Activated naive CD8-positive, alpha-beta T cell treated with anti-CD3 and anti-CD28 coated beads for 36 hours (primary cell): ENCODE measurements around the gene ARHGDIG. TPM values are rescaled to one million over a fixed set of nuclear protein-coding genes. Genes with fewer than 3 reads are reported as not detected.

Source experiments
- DNase-seq: peaks from one replicate; pipeline ENCODE4 v3.0.0; 2021
- H3K27ac Mint-ChIP-seq: one replicate; pipeline ENCODE4 v1.8.0; 2022; ENCODE audit warnings: mild to moderate bottlenecking, moderate library complexity, mixed read lengths
- H3K27me3 Mint-ChIP-seq: one replicate; pipeline ENCODE4 v1.8.0; 2022; ENCODE audit warnings: mild to moderate bottlenecking, mixed read lengths
- H3K36me3 Mint-ChIP-seq: one replicate; pipeline ENCODE4 v1.8.0; 2021; ENCODE audit warnings: mild to moderate bottlenecking, mixed read lengths
- H3K4me1 Mint-ChIP-seq: one replicate; pipeline ENCODE4 v1.8.0; 2021; ENCODE audit warnings: mixed read lengths
- H3K4me3 Mint-ChIP-seq: one replicate; pipeline ENCODE4 v1.8.0; 2022; ENCODE audit warnings: mild to moderate bottlenecking, moderate library complexity, mixed read lengths
- H3K9me3 Mint-ChIP-seq: one replicate; pipeline ENCODE4 v1.8.0; 2022; ENCODE audit warnings: mixed read lengths
- total RNA-seq, 2 experiments: library from RNA; stranded (reverse); gene quantifications; one replicate each; pipeline ENCODE4 v1.2.3, GENCODE V29; 2021

ARHGDIG gene
- total RNA-seq, 2 experiments from 2014 or later: not detected

DNA sequence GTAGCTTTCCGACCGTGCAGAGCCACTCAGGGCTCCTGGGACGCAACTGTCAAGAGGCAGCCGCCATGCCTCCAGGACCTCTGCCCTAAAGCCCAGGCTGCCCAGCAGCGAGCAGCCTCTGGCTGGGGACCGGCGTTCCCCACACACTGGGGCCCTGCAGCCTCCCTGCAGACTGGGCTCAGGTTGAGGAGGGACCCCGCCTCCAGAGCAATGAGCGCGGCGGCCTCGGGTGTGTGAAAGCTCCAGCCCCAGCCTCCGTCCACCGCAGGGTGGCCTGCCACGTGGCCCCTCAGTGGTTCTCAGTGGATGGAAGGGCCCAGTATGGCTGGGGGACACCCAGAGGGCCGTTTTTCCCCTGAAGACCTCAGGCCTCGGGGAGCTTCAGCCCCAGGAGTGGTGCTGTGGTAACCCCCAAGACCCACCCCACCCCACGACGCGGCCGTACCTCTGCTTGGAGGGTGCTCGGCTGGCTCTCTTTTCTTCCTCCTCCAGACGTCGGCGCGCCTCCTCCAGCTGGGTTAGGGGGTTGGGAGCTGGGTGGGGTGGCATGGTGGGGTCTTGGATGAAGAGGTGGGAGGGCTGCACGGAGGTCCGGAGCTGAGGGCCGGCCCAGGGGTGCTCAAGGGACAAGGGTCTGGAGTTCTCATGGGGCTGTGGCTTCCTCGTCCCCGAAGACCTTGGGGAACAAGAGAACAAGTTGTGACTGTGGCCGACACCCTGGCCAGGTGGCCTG is 12.8 kb downstream of the ARHGDIG start:
- H3K4me1 Mint-ChIP-seq: no peaks in the 10 kb centered on the region
- H3K9me3 Mint-ChIP-seq: no peaks in the 10 kb centered on the region
- DNase-seq: no peak
- no peak overlapping the region for H3K27ac Mint-ChIP-seq
- H3K4me3 Mint-ChIP-seq: no peak overlapping the region
- peaks cover 3% of the 10 kb centered on the region for H3K36me3 Mint-ChIP-seq
- H3K27me3 Mint-ChIP-seq: no peaks in the 10 kb centered on the region

DNA sequence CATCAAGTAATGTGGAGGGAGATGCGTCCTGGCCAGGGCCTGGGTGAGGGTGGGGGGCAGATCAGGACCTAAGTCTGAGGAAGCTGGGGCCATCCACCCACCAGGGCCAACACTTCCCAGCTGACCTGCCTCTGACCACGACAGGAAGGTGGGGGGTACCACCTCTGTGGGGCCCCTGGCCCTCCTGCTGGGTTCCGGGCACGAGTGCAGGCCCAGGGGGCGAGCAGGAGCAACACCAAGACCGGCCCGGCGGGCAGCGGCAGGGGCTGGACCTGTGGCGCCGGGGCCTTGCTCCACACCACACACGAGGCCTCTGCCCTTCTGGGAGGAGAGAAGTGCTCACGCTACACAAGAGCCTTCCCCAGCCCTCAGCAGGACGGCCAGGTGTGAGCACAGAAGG is 15.9 kb downstream of the ARHGDIG start:
- Mint-ChIP-seq H3K27ac (no peak overlapping the region), H3K4me1 (no peaks in the 10 kb centered on the region), H3K9me3 (no peaks in the 10 kb centered on the region), H3K4me3 (no peak overlapping the region), H3K27me3 (no peaks in the 10 kb centered on the region), H3K36me3 (peaks cover 3% of the 10 kb centered on the region)
- no peak for DNase-seq

DNA sequence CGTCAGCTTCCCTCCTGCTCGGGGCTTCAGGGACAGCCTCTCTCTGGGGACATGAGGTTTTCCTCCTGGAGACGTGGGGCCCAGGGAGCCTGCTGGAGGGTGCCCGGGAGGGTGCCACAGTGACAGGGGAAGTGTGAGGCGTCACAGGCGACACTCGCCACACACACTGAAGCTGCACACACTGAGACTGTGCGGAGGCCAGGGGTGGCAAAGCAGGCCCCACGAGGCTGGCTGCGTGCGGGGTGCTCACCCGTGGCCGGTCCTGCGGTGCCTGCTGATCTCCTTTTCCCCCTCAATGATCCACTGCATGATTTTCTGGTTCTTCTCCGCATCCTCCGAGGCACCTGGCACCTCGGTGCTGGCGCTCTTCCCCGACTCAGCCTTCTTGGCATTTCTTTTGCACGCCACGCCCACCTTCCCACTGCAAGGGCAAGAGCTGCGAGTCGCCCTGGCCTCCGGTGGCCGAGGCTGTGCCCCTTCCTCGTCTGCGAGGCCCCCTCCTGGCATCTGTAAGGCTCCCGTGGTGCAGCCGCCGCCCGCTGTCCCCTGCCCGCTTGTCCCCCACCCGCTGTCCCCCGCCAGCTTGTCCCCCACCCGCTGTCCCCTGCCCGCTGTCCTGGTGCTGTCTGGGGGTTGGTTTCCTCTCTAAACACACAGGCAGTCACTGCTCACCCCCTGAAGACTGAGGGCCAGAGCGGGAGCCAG is 16.6 kb downstream of the ARHGDIG start:
- no peaks in the 10 kb centered on the region for H3K9me3 Mint-ChIP-seq
- no peaks in the 10 kb centered on the region for H3K27me3 Mint-ChIP-seq
- no peaks in the 10 kb centered on the region for H3K4me1 Mint-ChIP-seq
- H3K27ac Mint-ChIP-seq: no peak overlapping the region
- no peak for DNase-seq
- peaks cover 3% of the 10 kb centered on the region for H3K36me3 Mint-ChIP-seq
- H3K4me3 Mint-ChIP-seq: no peak overlapping the region

DNA sequence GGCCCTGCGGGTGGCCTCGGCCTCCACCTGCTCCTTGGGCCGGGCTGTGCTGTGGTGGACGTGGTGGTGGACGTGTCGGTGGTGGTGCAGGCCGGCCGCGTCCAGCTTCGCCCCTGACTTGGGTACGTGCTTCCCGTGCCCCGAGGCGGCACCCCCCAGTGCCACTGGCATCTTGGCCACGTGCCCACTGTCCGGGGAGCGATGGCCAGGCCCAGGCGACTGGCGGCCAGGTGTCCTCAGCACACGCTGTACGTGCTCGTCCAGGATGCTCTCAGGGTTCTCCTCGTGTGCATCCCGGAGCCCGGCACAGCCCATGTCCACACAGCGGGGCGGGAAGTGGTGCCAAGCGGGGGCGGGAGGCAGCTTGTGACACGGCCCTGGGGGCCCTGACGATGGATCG is 17.4 kb downstream of the ARHGDIG start:
- H3K4me1 Mint-ChIP-seq: no peaks in the 10 kb centered on the region
- no peak for DNase-seq
- no peaks in the 10 kb centered on the region for H3K9me3 Mint-ChIP-seq
- H3K4me3 Mint-ChIP-seq: no peak overlapping the region
- H3K27ac Mint-ChIP-seq: no peak overlapping the region
- no peaks in the 10 kb centered on the region for H3K27me3 Mint-ChIP-seq
- peaks cover 3% of the 10 kb centered on the region for H3K36me3 Mint-ChIP-seq

DNA sequence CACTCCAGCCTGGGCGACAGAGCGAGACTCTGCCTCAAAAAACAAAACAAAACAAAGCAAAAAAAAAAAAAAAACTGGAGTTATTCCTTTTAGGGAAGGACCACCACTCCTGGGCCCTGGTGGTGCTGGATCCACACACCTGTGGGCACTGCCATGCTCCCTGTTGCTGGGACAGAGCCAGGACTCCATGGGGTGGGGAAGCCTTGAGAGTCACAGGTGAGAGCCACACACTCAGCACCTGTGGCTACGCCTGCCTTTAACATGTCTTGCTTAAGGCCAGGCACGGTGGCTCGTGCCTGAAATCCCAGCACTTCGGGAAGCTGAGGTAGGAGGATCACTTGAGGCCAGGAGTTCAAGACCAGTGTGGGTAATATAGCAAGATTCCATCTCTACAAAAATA is 20.8 kb downstream of the ARHGDIG start:
- DNase-seq: no peak
- no peaks in the 10 kb centered on the region for H3K4me1 Mint-ChIP-seq
- no peaks in the 10 kb centered on the region for H3K9me3 Mint-ChIP-seq
- no peaks in the 10 kb centered on the region for H3K36me3 Mint-ChIP-seq
- no peaks in the 10 kb centered on the region for H3K27me3 Mint-ChIP-seq
- H3K4me3 Mint-ChIP-seq: no peak overlapping the region
- no peak overlapping the region for H3K27ac Mint-ChIP-seq

DNA sequence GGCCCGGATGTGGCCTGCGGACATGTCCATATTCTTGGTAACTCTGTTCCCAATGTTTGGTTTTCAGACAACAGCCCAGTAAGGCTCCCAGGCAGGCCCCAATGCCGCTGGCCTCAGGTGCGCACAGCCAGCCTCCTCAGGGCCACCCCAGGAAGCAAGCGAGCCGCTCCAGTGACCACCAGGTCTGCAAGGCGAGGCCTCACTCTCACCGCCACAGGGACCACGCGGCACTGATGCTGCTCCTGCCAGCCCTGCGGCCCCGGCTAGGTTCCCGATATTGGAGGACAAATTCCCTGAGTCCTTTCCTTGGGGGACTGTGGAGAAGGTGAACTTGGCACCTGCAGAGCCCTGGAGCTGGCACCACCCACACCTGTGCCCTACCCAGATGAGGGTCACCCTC is 21.6 kb downstream of the ARHGDIG start:
- Mint-ChIP-seq H3K27me3 (no peaks in the 10 kb centered on the region), H3K36me3 (peaks cover 1% of the 10 kb centered on the region), H3K27ac (no peak overlapping the region), H3K4me1 (no peaks in the 10 kb centered on the region), H3K4me3 (no peak overlapping the region), H3K9me3 (no peaks in the 10 kb centered on the region)
- DNase-seq: no peak

DNA sequence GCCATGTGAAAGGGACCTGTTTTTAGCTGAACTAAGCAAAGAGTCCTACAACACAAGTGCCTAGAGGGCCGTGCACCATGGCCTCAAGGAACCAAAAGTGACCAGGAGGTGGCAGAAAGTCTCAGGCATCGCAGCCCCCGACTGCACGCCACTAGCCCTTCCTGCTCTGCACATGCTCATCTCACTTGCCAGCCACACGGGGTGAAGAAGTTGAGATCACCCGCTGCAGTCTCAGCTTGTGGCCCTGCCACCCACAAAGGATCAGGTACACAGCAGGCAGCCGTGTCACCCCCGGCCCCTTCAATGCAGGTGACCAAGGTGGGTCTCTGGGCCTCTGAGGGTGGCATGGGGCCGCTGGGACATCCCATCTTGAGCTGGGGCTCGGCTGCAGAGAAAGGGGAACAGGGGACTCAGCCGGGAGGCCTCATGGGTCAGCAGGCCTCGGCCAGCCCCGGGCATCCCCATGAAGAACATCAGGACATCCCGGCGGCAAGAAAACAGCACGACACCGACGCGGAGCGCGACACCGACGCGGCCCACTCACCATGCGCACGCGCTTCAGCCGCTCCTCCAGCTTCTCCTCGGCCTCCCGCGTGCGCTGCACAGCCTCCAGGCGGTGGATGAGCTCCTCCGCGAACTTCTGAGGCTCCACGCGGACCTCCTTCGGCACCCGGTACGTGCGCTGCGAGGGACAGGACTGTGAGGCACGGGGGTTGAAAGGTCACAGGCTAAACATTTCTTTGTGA is 23.5 kb downstream of the ARHGDIG start:
- no peak for DNase-seq
- Mint-ChIP-seq H3K4me1 (peaks cover 1% of the 10 kb centered on the region), H3K36me3 (peaks cover 1% of the 10 kb centered on the region), H3K4me3 (no peak overlapping the region), H3K27ac (no peak overlapping the region), H3K27me3 (no peaks in the 10 kb centered on the region), H3K9me3 (no peaks in the 10 kb centered on the region)

DNA sequence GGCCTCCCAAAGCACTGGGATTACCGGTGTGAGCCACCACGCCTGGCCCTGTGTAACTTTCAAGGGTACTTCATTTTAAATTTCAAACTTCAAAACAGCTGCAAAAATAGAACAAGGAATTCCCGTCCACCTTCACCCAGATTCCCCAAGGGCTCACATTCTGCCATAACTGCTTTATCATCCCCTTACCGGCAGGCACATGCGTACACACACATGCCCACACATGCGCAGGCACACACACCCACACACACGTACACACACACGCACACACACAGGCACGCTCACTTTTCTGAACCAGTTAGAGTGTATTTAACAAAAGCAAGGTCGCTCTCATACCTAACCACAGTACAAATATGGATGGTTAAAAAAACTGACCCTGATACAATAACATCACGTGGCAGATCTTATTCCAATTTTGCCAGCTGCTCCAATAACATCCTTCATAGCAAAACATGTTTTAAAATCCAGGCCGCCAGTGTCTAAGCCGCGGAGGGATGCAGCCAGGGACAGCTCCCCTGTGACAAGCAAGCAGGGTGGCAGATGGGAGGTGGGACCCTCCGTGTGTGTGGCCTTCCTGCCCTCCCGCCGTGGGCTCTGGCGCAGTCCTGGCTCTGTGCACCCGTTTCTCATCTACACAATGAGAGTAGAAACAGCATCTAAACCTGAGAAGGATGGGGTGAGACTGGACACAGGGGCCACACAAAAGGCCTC is 25.7 kb downstream of the ARHGDIG start:
- no peak for DNase-seq
- no peaks in the 10 kb centered on the region for H3K9me3 Mint-ChIP-seq
- peaks cover 6% of the 10 kb centered on the region for H3K4me1 Mint-ChIP-seq
- peak overlapping the region; percentile 29 for H3K27ac Mint-ChIP-seq
- peaks cover 4% of the 10 kb centered on the region for H3K36me3 Mint-ChIP-seq
- no peak overlapping the region for H3K4me3 Mint-ChIP-seq
- H3K27me3 Mint-ChIP-seq: no peaks in the 10 kb centered on the region

DNA sequence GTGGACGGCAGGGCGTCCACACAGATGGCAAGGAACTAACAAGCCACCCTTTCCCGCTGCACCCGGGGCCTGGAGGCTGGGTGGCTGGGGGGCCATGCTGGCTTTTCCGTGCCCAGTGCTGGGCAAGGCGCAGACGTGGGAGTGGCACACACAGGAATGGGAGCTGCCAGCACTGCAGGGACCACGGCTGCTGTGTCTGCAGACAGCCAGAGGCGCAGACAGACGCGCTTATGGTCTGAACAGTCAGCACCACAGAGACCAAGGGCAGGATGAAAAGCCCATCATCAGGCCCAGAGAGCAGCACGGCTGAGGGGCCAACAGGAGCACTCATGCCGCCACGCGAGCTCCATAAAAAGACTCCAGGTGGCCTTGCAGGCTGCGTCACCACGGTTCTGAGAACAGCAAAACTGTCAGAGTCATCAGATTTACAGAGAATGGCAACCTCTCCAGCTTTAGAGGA is 26.6 kb downstream of the ARHGDIG start:
- Mint-ChIP-seq H3K27ac (peak overlapping the region; percentile 20), H3K27me3 (no peaks in the 10 kb centered on the region), H3K9me3 (no peaks in the 10 kb centered on the region), H3K36me3 (peaks cover 4% of the 10 kb centered on the region), H3K4me3 (no peak overlapping the region), H3K4me1 (peaks cover 6% of the 10 kb centered on the region)
- DNase-seq: no peak

DNA sequence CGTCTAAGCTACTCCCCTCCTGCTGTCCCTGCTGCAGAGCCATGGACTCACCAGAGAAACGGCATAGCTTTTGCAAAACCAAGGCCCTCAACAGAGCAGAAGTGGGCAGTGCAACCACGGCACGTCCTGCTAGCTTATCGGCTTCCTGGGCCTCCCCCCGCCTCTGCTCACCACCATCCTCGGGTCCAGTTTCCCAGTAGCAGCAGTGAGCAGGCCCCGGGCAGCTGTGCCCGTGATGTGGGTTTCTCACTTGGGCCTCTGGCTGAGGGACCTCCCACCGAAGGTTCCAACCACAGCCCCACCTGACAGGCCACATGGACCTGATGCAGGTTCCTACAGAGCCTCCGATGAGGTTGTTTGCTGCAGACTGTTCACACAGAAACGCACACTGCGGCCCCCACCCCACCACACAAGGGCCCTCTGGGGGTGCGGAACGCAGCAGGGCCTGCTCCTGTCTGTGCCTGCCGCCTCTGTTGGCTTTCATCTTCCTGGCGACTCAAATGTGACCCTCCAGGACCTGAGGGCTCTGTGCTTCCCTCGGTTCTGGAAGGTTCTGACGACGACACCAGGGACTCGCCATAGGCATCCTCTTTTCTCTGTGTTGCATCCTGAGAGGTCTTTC is 27.4 kb downstream of the ARHGDIG start:
- Mint-ChIP-seq H3K27me3 (no peaks in the 10 kb centered on the region), H3K4me1 (peaks cover 6% of the 10 kb centered on the region), H3K27ac (no peak overlapping the region), H3K36me3 (peaks cover 4% of the 10 kb centered on the region), H3K9me3 (no peaks in the 10 kb centered on the region), H3K4me3 (no peak overlapping the region)
- no peak for DNase-seq

DNA sequence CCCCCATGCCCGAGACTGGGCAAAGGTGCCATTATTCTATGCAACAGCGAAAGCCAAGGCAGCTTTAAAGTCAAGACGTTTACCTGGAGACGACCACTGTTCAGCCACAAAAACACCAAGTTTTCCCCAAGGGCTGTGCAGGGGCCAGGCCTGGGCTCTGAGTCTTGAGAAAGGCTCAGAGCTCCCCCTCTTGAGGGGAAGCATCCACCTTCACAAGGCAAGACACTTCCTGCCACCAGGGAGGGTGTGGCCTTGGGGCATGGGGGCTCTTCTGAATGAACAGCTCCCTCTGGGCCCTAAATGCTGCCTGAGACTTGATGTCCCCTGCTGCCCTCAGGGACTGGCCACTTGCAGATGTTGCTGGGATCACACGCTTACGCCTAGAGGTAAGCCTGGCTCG is 29.1 kb downstream of the ARHGDIG start:
- Mint-ChIP-seq H3K36me3 (peaks cover 4% of the 10 kb centered on the region), H3K4me1 (peaks cover 6% of the 10 kb centered on the region), H3K27ac (no peak overlapping the region), H3K9me3 (no peaks in the 10 kb centered on the region), H3K27me3 (no peaks in the 10 kb centered on the region), H3K4me3 (no peak overlapping the region)
- no peak for DNase-seq

DNA sequence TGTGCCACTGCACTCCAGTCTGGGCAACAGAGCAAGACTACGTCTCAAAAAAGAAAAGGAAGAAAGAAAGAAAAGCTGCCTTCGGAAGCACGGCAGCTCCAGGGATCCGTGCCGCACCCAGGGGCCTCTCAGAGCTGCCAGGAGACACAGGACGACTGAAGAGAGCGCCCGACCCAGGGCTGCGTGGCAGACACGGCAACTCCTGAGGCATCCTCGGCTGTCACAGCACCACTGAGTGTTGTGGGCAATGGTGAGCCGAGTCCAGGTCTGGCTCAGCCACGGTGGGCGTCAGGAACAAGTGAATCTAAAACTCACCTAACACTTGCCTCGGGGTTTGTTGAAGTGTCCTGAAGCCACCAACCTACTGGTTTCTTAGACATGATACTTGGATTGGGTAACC is 31.3 kb downstream of the ARHGDIG start:
- no peaks in the 10 kb centered on the region for H3K9me3 Mint-ChIP-seq
- H3K36me3 Mint-ChIP-seq: peaks cover 2% of the 10 kb centered on the region
- peaks cover 13% of the 10 kb centered on the region for H3K4me1 Mint-ChIP-seq
- no peaks in the 10 kb centered on the region for H3K27me3 Mint-ChIP-seq
- no peak overlapping the region for H3K4me3 Mint-ChIP-seq
- no peak for DNase-seq
- H3K27ac Mint-ChIP-seq: no peak overlapping the region

DNA sequence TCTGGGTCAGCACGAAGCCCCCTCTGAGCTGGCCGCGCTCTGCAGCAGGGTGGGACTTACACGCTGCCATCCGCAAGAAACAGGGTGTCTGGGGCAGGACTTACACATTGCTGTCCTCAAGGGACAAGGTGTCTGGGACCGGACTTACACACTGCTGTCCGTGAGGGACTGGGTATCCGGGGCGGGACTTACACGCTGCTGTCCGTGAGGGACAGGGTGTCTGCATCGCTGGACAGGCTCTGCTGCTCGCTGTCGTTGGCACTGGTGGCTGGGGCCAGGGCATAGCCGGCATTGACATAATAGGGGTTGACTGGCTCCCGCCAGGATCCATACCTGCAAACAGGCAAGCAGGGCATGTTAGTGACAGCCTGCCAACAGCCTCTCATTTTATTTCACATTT is 34.0 kb downstream of the ARHGDIG start:
- no peaks in the 10 kb centered on the region for H3K27me3 Mint-ChIP-seq
- H3K4me3 Mint-ChIP-seq: no peak overlapping the region
- DNase-seq: no peak
- no peak overlapping the region for H3K27ac Mint-ChIP-seq
- peaks cover 7% of the 10 kb centered on the region for H3K36me3 Mint-ChIP-seq
- H3K9me3 Mint-ChIP-seq: no peaks in the 10 kb centered on the region
- H3K4me1 Mint-ChIP-seq: peaks cover 17% of the 10 kb centered on the region

DNA sequence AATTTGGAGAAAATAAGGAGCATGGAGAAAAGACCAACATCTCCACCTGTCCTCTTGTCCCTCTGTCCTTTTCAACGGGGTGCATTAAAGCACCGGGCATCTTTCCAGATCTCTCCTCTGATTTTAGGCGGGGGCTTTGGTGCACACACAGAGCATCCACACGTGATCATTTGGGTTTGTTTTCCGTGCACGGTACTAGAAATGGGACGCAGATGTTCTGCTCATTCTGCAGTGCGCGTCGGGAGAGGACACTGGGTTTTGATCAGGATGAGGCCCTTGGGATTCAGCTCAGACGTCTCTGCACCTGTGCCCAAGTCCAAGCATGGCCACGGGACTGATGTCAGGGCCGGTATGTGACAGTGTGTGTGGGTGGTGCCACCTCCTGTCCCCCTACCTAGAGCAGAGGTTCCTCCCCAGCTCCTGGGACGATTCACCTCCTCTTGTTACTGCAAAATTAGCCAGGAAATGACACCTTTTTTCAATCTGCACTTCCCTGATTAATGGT is 34.5 kb downstream of the ARHGDIG start:
- Mint-ChIP-seq H3K27ac (no peak overlapping the region), H3K36me3 (peaks cover 6% of the 10 kb centered on the region), H3K4me3 (no peak overlapping the region), H3K9me3 (no peaks in the 10 kb centered on the region), H3K27me3 (no peaks in the 10 kb centered on the region), H3K4me1 (peaks cover 17% of the 10 kb centered on the region)
- DNase-seq: no peak
